ENCODE measurements around the gene OR2H2. TPM values are rescaled to one million over a fixed set of nuclear protein-coding genes. Genes with fewer than 3 reads are reported as not detected.

Gene OR2H2
- polyA plus RNA-seq, 1 experiment = not detected

DNA sequence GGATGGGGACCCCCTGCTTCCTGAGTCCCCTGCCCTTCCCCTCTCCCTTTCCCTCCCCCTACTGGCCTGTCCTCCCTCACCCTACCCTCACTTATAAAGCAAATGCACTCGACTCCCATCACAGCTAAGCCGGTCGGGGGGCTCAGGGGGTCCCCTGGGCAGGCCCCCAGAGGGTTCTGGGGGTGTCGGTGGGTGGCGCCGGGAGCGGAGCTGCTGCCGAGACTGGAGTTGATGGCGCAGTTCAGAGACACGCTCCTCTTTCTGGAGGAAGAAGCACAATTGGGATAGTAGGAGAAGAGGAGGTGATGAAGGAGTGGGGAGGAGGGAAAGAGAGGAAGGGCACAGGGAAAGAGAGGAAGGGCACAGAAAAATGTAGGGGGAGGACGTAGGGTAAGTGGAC is 18.5 kb downstream of the OR2H2 start:
- no peak for DNase-seq (ENCODE audit: low read depth, low spot score)
- TF ChIP-seq, protein P1, sequence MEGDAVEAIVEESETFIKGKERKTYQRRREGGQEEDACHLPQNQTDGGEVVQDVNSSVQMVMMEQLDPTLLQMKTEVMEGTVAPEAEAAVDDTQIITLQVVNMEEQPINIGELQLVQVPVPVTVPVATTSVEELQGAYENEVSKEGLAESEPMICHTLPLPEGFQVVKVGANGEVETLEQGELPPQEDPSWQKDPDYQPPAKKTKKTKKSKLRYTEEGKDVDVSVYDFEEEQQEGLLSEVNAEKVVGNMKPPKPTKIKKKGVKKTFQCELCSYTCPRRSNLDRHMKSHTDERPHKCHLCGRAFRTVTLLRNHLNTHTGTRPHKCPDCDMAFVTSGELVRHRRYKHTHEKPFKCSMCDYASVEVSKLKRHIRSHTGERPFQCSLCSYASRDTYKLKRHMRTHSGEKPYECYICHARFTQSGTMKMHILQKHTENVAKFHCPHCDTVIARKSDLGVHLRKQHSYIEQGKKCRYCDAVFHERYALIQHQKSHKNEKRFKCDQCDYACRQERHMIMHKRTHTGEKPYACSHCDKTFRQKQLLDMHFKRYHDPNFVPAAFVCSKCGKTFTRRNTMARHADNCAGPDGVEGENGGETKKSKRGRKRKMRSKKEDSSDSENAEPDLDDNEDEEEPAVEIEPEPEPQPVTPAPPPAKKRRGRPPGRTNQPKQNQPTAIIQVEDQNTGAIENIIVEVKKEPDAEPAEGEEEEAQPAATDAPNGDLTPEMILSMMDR (IDR thresholded peaks at IDR 0.05; ENCODE audit: low read depth, low read length) = no peak
- CTCF ChIA-PET = interaction anchor here (1.0 to 1.1 kb wide), 2 partner anchors 14 to 46 kb away, joined by 3 to 4 read pairs; no protein-coding TSS in a partner anchor
- POLR2A ChIA-PET = no interaction called here
- no peaks in the 10 kb centered on the region for H3K9me3 ChIP-seq (ENCODE audit: control insufficient read depth, insufficient read depth, low read length)
- no peak overlapping the region for H3K27ac ChIP-seq (ENCODE audit: low read depth, low read length)
- no peaks in the 10 kb centered on the region for H3K27me3 ChIP-seq (ENCODE audit: control insufficient read depth, insufficient read depth, low read length)
- H3K4me3 ChIP-seq (ENCODE audit: low read depth, low read length) = no peak overlapping the region

DNA sequence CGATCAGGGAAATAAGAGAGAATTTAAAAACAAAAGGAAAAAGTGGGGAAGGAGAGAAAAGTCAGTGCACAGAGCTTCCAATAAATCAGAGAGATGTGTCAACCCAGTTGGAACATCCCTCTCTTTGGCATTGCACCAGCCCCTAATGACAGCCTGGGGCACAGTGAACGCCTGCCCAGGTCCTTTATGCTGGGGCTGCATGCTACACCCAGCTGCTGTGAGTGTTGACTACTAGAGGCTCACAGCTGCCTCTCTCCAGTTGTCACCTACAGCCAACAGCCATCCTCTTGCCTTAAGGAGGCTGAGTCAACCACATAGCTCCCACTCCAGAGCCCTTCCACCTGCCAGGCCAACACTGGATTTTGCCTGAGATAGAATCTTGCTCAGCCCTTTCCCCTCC is 19.0 kb downstream of the OR2H2 start:
- CTCF ChIA-PET = no interaction called here
- Histone ChIP-seq H3K9me3 (ENCODE audit: control insufficient read depth, insufficient read depth, low read length) (no peaks in the 10 kb centered on the region), H3K4me3 (ENCODE audit: low read depth, low read length) (no peak overlapping the region), H3K27me3 (ENCODE audit: control insufficient read depth, insufficient read depth, low read length) (no peaks in the 10 kb centered on the region), H3K27ac (ENCODE audit: low read depth, low read length) (no peak overlapping the region)
- POLR2A ChIA-PET = no interaction called here
- TF ChIP-seq, protein P1 (IDR thresholded peaks at IDR 0.05; ENCODE audit: low read depth, low read length) = no peak
- DNase-seq (ENCODE audit: low read depth, low spot score) = no peak

DNA sequence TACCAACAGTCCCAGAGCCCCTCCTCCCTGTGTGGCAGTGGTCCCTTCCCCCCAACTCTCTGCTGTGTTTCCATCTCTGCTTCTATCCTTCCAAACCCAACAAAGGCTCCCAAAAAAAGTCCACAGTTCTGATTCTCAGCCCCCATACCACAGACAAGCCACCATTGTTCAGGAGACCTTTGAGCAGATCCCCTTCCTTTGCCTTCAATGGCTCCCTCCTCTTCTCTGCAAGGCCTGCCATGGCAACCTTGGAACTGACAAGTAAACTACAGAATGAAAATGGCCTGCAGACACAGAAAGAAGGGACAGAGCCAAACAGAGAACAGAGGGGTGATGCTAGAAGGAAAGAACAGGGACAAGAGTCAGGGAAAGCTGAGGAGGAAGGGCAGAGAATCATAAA is 23.2 kb downstream of the OR2H2 start:
- Histone ChIP-seq H3K9me3 (ENCODE audit: control insufficient read depth, insufficient read depth, low read length) (no peaks in the 10 kb centered on the region), H3K27ac (ENCODE audit: low read depth, low read length) (no peak overlapping the region), H3K4me3 (ENCODE audit: low read depth, low read length) (no peak overlapping the region), H3K27me3 (ENCODE audit: control insufficient read depth, insufficient read depth, low read length) (no peaks in the 10 kb centered on the region)
- ChIA-PET CTCF (interaction anchor here (1.6 kb wide), 1 partner anchor 11 kb away, joined by 3 read pairs; no protein-coding TSS in a partner anchor), POLR2A (no interaction called here)
- TF ChIP-seq, protein P1 (IDR thresholded peaks at IDR 0.05; ENCODE audit: low read depth, low read length) = no peak
- no peak for DNase-seq (ENCODE audit: low read depth, low spot score)

DNA sequence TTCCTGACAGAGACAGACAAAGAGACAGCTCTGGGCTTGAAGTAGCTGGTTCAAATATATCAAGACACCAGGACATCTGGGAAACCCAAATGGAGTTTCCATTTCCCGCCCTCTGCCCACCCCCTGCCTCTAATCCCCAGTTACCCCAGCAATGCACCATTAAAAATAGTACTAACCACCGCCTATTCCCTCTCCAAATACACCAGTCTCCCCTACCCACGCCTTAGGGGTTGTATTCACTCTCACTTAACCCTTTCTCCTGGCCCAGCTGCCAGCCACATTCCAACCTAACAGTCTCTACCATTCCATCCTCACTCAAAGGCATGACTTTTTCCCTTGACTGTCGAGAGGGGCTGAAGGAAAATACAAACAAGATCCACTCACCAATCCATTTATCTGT is 25.6 kb downstream of the OR2H2 start:
- no peak for DNase-seq (ENCODE audit: low read depth, low spot score)
- Histone ChIP-seq H3K27me3 (ENCODE audit: control insufficient read depth, insufficient read depth, low read length) (no peaks in the 10 kb centered on the region), H3K4me3 (ENCODE audit: low read depth, low read length) (no peak overlapping the region), H3K9me3 (ENCODE audit: control insufficient read depth, insufficient read depth, low read length) (no peaks in the 10 kb centered on the region), H3K27ac (ENCODE audit: low read depth, low read length) (no peak overlapping the region)
- TF ChIP-seq, protein P1 (IDR thresholded peaks at IDR 0.05; ENCODE audit: low read depth, low read length) = no peak
- ChIA-PET POLR2A (no interaction called here), CTCF (interaction anchor here (0.9 to 2.3 kb wide), 2 partner anchors 18 to 43 kb away, joined by 3 to 14 read pairs; no protein-coding TSS in a partner anchor)

DNA sequence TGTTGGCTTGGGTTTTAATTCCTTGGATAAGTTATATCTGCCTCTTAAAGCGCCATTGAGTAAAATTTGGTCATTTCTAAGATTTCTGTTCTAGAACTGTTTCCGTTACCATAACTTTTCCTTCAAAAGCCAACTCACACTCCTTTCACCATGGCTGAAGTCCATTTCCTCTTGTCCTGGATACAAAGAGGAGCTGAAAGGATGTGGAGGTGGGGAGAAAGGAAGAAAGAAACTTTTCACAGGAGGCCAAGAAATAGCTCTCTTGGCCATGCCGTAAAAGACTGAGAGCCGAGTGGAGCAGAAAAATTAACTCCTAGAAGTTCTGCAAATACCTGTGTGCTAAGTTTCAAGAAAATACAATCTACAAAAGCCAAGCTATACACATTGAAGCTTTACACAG is 26.5 kb downstream of the OR2H2 start:
- ChIA-PET POLR2A (no interaction called here), CTCF (interaction anchor here (0.9 to 2.3 kb wide), 6 partner anchors 17 to 630 kb away, joined by 3 to 14 read pairs (median 3); no protein-coding TSS in a partner anchor)
- Histone ChIP-seq H3K27me3 (ENCODE audit: control insufficient read depth, insufficient read depth, low read length) (no peaks in the 10 kb centered on the region), H3K27ac (ENCODE audit: low read depth, low read length) (no peak overlapping the region), H3K9me3 (ENCODE audit: control insufficient read depth, insufficient read depth, low read length) (no peaks in the 10 kb centered on the region), H3K4me3 (ENCODE audit: low read depth, low read length) (no peak overlapping the region)
- no peak for DNase-seq (ENCODE audit: low read depth, low spot score)
- TF ChIP-seq, protein P1 (IDR thresholded peaks at IDR 0.05; ENCODE audit: low read depth, low read length) = no peak

Measured in AG04450 (cell line).